Stomach (tissue), 9 donors: ENCODE results near the gene PRRT4. TPM values are rescaled to one million over a fixed set of nuclear protein-coding genes. Genes with fewer than 3 reads are reported as not detected.

Experiments used
- DNase-seq, 2 donors: peaks; one replicate each; pipeline versions ENCODE4 v3.0.0 to v3.0.0-alpha.2; 2013 to 2019
- H3K27ac ChIP-seq, 5 donors: fragments of 200-600 bp in 4 of 5; sonication (generic) in 4 of 5; one replicate each; pipeline ENCODE4 v1.5.1; 2013 to 2019; ENCODE audit warnings: mild to moderate bottlenecking in 1 of 5, moderate library complexity in 1 of 5
- H3K27me3 ChIP-seq, 3 donors: fragments of 200-600 bp; sonication (generic); one replicate each; pipeline ENCODE4 v1.5.1; 2017 to 2019; ENCODE audit warnings: mixed run types in 1 of 3
- H3K36me3 ChIP-seq, 4 donors: fragments of 200-600 bp; sonication (generic); 1 replicate in 3 of 4; 2 replicates in 1 of 4; pipeline ENCODE4 v1.5.1; 2016 to 2019
- H3K4me1 ChIP-seq, 4 donors: fragments of 200-600 bp; sonication (generic); one replicate each; pipeline ENCODE4 v1.5.1; 2016 to 2019
- H3K4me3 ChIP-seq, 4 donors: fragments of 200-600 bp; sonication (generic) in 3 of 4; one replicate each; pipeline ENCODE4 v1.5.1; 2016 to 2019; ENCODE audit warnings: mild to moderate bottlenecking in 1 of 4
- H3K9me3 ChIP-seq, 4 donors: fragments of 200-600 bp; sonication (generic); one replicate each; pipeline ENCODE4 v1.5.1; 2016 to 2019
- EP300 ChIP-seq: sonication (generic); formaldehyde crosslinking; IDR thresholded peaks from one replicate; pipeline ENCODE4 v1.6.1; 2017; ENCODE audit warnings: antibody characterized with exemption
- POLR2A ChIP-seq, 4 donors: fragments of 450-650 bp; IDR thresholded peaks; one replicate each; pipeline ENCODE4 v1.6.1; 2016; ENCODE audit warnings: antibody characterized with exemption in 4 of 4, control low read depth in 2 of 4, mild to moderate bottlenecking in 1 of 4, moderate library complexity in 1 of 4
- POLR2AphosphoS5 ChIP-seq, 3 donors: sonication (generic); formaldehyde crosslinking; IDR thresholded peaks; one replicate each; pipeline ENCODE4 v1.6.1; 2016; ENCODE audit warnings: antibody characterized with exemption in 3 of 3
- WGBS, 5 donors: extraction: QIAGEN DNeasy Blood & Tissue Kit in 3 of 5; methylation state at CpG; one replicate each; pipeline versions ENCODE4 v1.1.5 to v1.1.7; 2013 to 2018; 5-methylcytosine and 5-hydroxymethylcytosine counted together
- intact Hi-C: fragments of 100-400 bp; cut with DNase I; formaldehyde crosslinking; loops from one replicate; pipeline ENCODE4 v1.15.1; 2023; ENCODE audit warnings: low total_unique reads
- polyA plus RNA-seq, 3 donors: library from polyadenylated mRNA; stranded (reverse); fragments of 200-250 nt; gene quantifications; one replicate each; pipeline ENCODE4 v1.2.3, GENCODE V29; 2013
- total RNA-seq, 5 donors: library from RNA; depleted of rRNA; stranded (reverse); fragments of >200 nt; gene quantifications; one replicate each; pipeline versions ENCODE4 v1.1.0 to v1.2.3, GENCODE V29; 2014 to 2016
- TF ChIP-seq, protein P1 (sequence below), 7 experiments: fragments of 450-650 bp in 4 of 7; fragments of 200-600 bp in 3 of 7; sonication (generic) in 3 of 7; IDR thresholded peaks; one replicate each; pipeline ENCODE4 v1.5.1; 2016 to 2019; ENCODE audit warnings: antibody characterized with exemption in 7 of 7, control low read depth in 2 of 7, mild to moderate bottlenecking in 1 of 7
- donor health status: healthy with polysubstance abuse.
- donor health status: Bipolar disorder and iron deficiency.
- donor health status: healthy.

PRRT4 gene
- total and polyA plus RNA-seq, 8 donors: 0.12 to 1.2 TPM; not detected in 6

- peak in 1 of 2 donors; percentile 63 for DNase-seq
- no peaks in the 10 kb centered on the region for H3K36me3 ChIP-seq
- intact Hi-C loops: no loop called here
- peak overlapping the region; percentile 33 to 45 (median 38) for H3K4me3 ChIP-seq
- no peak overlapping the region for H3K27ac ChIP-seq
- H3K27me3 ChIP-seq: peaks cover 0 to 53% (median 32%) of the 10 kb centered on the region in 3 donors
- 15 to 33% (median 20%) methylated on average over 6 to 97 of the region's 97 CpGs for WGBS, 5 donors
- no peaks in the 10 kb centered on the region for H3K9me3 ChIP-seq
- TF ChIP-seq POLR2AphosphoS5 (IDR thresholded peaks at IDR 0.05) (no peak), POLR2A (IDR thresholded peaks at IDR 0.05) (no peak), EP300 (no peak)
- TF ChIP-seq, protein P1, sequence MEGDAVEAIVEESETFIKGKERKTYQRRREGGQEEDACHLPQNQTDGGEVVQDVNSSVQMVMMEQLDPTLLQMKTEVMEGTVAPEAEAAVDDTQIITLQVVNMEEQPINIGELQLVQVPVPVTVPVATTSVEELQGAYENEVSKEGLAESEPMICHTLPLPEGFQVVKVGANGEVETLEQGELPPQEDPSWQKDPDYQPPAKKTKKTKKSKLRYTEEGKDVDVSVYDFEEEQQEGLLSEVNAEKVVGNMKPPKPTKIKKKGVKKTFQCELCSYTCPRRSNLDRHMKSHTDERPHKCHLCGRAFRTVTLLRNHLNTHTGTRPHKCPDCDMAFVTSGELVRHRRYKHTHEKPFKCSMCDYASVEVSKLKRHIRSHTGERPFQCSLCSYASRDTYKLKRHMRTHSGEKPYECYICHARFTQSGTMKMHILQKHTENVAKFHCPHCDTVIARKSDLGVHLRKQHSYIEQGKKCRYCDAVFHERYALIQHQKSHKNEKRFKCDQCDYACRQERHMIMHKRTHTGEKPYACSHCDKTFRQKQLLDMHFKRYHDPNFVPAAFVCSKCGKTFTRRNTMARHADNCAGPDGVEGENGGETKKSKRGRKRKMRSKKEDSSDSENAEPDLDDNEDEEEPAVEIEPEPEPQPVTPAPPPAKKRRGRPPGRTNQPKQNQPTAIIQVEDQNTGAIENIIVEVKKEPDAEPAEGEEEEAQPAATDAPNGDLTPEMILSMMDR (IDR thresholded peaks at IDR 0.05): no peak
- H3K4me1 ChIP-seq: peaks cover 7 to 24% (median 13%) of the 10 kb centered on the region in 4 donors
These were observed 10.0 kb downstream of the PRRT4 start for GRCh38 chr7:128351296-128352152.

DNA sequence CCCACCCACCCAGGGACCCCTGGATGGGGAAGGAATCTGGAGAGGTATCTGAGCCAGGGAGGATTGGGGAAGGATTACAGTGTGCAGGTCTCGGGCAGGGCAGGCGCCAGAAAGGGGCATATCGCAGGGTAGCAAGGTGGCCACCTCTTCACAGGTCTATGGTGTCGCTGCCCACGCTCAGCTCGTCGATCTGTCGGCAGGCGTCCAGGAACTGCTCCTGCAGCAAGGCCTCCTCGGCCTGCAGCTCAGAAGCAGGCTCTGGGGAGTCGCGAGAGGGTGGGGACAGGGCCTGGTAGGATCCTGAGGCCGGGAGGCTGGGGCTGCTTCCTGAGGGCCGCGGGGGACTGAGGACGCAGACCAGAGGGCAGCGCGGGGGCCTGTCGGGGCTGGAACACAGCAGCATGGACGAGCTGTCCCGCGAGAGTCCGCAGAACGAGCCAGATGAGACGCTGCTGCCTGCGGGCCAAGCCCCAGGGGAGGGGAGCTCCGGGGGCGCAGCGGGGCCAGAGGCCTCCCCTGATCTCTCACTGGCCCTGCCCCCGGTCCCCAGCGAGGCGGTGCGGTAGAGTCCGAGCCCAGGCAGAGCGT, 10.7 kb downstream of the PRRT4 start:
- Histone ChIP-seq H3K4me3 (peak overlapping the region in 1 of 4 donors; percentile 45), H3K4me1 (peaks cover 7 to 24% (median 13%) of the 10 kb centered on the region in 4 donors), H3K9me3 (no peaks in the 10 kb centered on the region), H3K36me3 (no peaks in the 10 kb centered on the region), H3K27me3 (peaks cover 0 to 53% (median 32%) of the 10 kb centered on the region in 3 donors), H3K27ac (no peak overlapping the region)
- TF ChIP-seq POLR2A (IDR thresholded peaks at IDR 0.05) (no peak), POLR2AphosphoS5 (IDR thresholded peaks at IDR 0.05) (no peak), EP300 (no peak)
- TF ChIP-seq, protein P1 (IDR thresholded peaks at IDR 0.05): no peak
- 72 to 80% (median 75%) methylated on average over 16 to 35 of the region's 35 CpGs for WGBS, 5 donors
- intact Hi-C loops: no loop called here
- DNase-seq: no peak

DNA sequence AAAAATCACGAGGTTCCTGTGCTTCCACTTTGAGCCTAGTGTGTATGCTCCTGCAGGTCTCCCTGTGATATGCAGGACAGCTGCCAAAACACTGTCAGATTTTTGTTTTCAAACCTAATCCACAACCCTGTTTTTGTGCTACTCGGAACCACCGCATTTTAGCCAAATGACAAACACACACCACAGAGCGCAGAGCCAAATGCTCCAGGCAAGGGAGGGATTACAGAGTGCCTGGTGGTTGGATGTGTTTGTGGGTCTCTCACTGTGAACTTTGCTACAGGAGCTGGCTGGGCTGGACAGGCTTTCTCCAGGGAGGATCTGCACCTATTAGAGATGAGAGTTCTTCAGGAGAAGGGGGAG, 12.0 kb downstream of the PRRT4 start:
- Histone ChIP-seq H3K4me1 (peaks cover 7 to 24% (median 13%) of the 10 kb centered on the region in 4 donors), H3K4me3 (no peak overlapping the region), H3K27ac (no peak overlapping the region), H3K36me3 (no peaks in the 10 kb centered on the region), H3K9me3 (no peaks in the 10 kb centered on the region), H3K27me3 (peaks cover 0 to 49% (median 32%) of the 10 kb centered on the region in 3 donors)
- WGBS, 5 donors: 20 to 34% (median 31%) methylated on average over 4 of the region's 4 CpGs
- DNase-seq: no peak
- TF ChIP-seq POLR2A (IDR thresholded peaks at IDR 0.05) (no peak), POLR2AphosphoS5 (IDR thresholded peaks at IDR 0.05) (no peak), EP300 (no peak)
- TF ChIP-seq, protein P1 (IDR thresholded peaks at IDR 0.05): no peak
- intact Hi-C loops: loop anchor here (5.0 kb wide), 1 partner anchor 38 kb away; no protein-coding TSS in a partner anchor

- DNase-seq: peak; percentile 48 to 78
- Histone ChIP-seq H3K27me3 (peaks cover 0 to 31% (median 19%) of the 10 kb centered on the region in 3 donors), H3K36me3 (no peaks in the 10 kb centered on the region), H3K27ac (no peak overlapping the region), H3K4me3 (no peak overlapping the region), H3K4me1 (peaks cover 11 to 35% (median 23%) of the 10 kb centered on the region in 4 donors), H3K9me3 (no peaks in the 10 kb centered on the region)
- intact Hi-C loops: loop anchor here (5.0 kb wide), 1 partner anchor 40 kb away; no protein-coding TSS in a partner anchor
- 0 to 7% (median 2%) methylated on average over 2 of the region's 2 CpGs for WGBS, 5 donors
- no peak for TF ChIP-seq POLR2AphosphoS5 (IDR thresholded peaks at IDR 0.05)
- TF ChIP-seq, protein P1 (IDR thresholded peaks at IDR 0.05): peak in 4 of 7 experiments; percentile 31 to 49 (median 41)
These were observed 13.8 kb downstream of the PRRT4 start for GRCh38 chr7:128347647-128348097.
